Endothelial cell (in vitro differentiated cells): Measurements from ENCODE around the gene SPATS2L. TPM values are rescaled to one million over a fixed set of nuclear protein-coding genes. Genes with fewer than 3 reads are reported as not detected.

ENCODE experiments used
- DNase-seq: peaks from one replicate; pipeline ENCODE4 v3.0.0; 2021; ENCODE audit warnings: low spot score
- H3K27ac Mint-ChIP-seq: one replicate; pipeline ENCODE4 v1.8.0; 2021; ENCODE audit warnings: mixed read lengths, inconsistent platforms; ENCODE audit not compliant: unreplicated experiment
- H3K27me3 Mint-ChIP-seq: one replicate; pipeline ENCODE4 v1.8.0; 2021; ENCODE audit warnings: mild to moderate bottlenecking, moderate library complexity, mixed read lengths, inconsistent platforms; ENCODE audit not compliant: unreplicated experiment
- H3K36me3 Mint-ChIP-seq: one replicate; pipeline ENCODE4 v1.8.0; 2021; ENCODE audit warnings: mild to moderate bottlenecking, low read depth, mixed read lengths, inconsistent platforms; ENCODE audit not compliant: unreplicated experiment
- H3K4me1 Mint-ChIP-seq: one replicate; pipeline ENCODE4 v1.8.0; 2021; ENCODE audit warnings: mild to moderate bottlenecking, mixed read lengths, inconsistent platforms; ENCODE audit not compliant: unreplicated experiment
- H3K4me3 Mint-ChIP-seq: one replicate; pipeline ENCODE4 v1.8.0; 2021; ENCODE audit warnings: mild to moderate bottlenecking, mixed read lengths, inconsistent platforms; ENCODE audit not compliant: unreplicated experiment
- H3K9me3 Mint-ChIP-seq: one replicate; pipeline ENCODE4 v1.8.0; 2021; ENCODE audit warnings: mixed read lengths, inconsistent platforms; ENCODE audit not compliant: unreplicated experiment
- total RNA-seq: library from RNA; stranded (reverse); fragmentation: NEBNext Ultra II Directional; extraction: Animal tissue kit (Norgen Biotek cat#: 25700); gene quantifications from one replicate; pipeline ENCODE4 v1.2.1, GENCODE V29; 2021; ENCODE audit not compliant: unreplicated experiment
- TF ChIP-seq, protein P1 (sequence below): fragments of 200-600 bp; sonication (generic); IDR thresholded peaks from one replicate; pipeline ENCODE4 v1.5.0; 2021; ENCODE audit warnings: antibody characterized with exemption; ENCODE audit not compliant: unreplicated experiment

SPATS2L gene
- total RNA-seq, 1 donor from 2014 or later, result 72.9 TPM

DNA sequence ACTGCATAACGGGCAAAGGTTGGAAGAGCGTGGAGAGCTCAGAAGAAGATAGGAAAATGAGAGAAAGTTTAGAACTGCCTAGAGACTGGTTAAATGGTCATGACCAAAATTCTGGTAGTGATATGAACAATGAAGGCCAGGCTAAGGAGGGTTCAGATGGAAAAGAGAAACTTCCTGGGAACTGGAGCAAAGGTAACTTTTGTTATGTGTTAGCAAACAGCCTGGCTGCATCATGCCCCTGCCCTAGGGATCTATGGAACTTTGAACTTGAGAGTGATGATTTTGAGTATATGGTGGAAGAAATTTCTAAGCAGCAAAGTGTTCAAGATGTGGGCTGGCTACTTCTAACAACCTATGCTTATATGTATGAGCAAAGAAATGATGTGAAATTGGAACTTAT, 44.4 kb upstream of the SPATS2L start:
- no peaks in the 10 kb centered on the region for H3K9me3 Mint-ChIP-seq
- H3K36me3 Mint-ChIP-seq, result no peaks in the 10 kb centered on the region
- no peaks in the 10 kb centered on the region for H3K4me1 Mint-ChIP-seq
- TF ChIP-seq, protein P1, sequence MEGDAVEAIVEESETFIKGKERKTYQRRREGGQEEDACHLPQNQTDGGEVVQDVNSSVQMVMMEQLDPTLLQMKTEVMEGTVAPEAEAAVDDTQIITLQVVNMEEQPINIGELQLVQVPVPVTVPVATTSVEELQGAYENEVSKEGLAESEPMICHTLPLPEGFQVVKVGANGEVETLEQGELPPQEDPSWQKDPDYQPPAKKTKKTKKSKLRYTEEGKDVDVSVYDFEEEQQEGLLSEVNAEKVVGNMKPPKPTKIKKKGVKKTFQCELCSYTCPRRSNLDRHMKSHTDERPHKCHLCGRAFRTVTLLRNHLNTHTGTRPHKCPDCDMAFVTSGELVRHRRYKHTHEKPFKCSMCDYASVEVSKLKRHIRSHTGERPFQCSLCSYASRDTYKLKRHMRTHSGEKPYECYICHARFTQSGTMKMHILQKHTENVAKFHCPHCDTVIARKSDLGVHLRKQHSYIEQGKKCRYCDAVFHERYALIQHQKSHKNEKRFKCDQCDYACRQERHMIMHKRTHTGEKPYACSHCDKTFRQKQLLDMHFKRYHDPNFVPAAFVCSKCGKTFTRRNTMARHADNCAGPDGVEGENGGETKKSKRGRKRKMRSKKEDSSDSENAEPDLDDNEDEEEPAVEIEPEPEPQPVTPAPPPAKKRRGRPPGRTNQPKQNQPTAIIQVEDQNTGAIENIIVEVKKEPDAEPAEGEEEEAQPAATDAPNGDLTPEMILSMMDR, result no peak
- no peak overlapping the region for H3K4me3 Mint-ChIP-seq
- H3K27me3 Mint-ChIP-seq, result peaks cover 2% of the 10 kb centered on the region
- no peak for DNase-seq
- H3K27ac Mint-ChIP-seq, result no peak overlapping the region

DNA sequence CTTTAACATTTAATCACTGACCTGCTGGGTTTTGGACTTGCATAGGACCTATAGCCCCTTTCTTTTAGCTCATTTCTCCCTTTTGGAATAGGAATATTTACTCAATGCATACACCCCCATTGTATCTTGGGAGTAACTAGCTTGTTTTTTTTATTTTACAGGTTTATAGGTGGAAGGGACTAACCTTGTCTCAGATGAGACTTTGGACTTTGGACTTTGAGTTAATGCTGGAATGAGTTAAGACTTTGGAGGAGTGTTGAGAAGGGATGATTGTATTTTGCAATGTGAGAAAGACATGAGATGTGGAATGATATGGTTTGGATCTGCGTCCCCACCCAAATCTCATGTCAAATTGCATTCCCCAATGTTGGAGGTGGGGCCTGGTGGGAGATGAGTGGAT, 43.2 kb upstream of the SPATS2L start:
- no peaks in the 10 kb centered on the region for H3K9me3 Mint-ChIP-seq
- no peak overlapping the region for H3K27ac Mint-ChIP-seq
- H3K27me3 Mint-ChIP-seq, result peaks cover 2% of the 10 kb centered on the region
- DNase-seq, result no peak
- TF ChIP-seq, protein P1, result no peak
- no peaks in the 10 kb centered on the region for H3K36me3 Mint-ChIP-seq
- H3K4me3 Mint-ChIP-seq, result no peak overlapping the region
- H3K4me1 Mint-ChIP-seq, result no peaks in the 10 kb centered on the region

DNA sequence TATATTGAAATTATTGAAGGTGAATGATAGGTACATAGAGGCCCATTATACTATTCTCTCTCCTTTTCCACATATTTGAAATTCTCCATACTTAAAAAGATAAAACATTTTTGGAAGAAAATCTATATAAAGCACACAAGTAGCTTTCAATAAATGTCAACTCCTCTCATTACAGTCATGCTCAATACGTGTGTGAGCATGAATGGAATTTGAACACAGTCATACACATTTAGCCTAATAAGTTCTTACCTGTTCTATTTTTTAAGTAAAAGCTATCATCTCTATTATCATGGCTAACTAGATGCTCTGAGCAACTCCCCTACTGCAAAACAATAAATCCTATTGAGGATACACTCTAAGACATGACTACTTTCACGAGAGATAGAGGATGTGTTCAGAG, 41.9 kb upstream of the SPATS2L start:
- Mint-ChIP-seq H3K36me3 (no peaks in the 10 kb centered on the region), H3K27me3 (peaks cover 2% of the 10 kb centered on the region), H3K4me1 (no peaks in the 10 kb centered on the region), H3K27ac (no peak overlapping the region), H3K9me3 (no peaks in the 10 kb centered on the region), H3K4me3 (no peak overlapping the region)
- TF ChIP-seq, protein P1, result no peak
- DNase-seq, result no peak

DNA sequence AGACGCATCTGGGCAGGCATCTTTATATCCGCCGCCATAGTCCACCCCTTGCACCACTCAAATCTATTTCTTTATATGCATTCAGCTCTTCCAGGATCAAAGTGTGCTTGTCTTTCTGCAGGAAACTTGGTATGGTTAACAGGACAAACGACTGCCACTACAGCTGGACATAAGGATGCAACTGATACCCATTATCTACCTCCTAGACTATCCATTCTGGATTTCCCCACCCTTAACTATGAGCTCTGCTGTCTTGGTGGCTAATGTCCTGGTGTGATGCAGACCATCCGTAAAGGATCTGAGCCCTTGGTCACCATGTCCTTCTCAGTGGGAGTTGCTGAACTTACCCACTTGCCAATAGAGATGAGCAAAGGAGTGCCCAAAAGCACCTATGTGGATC, 40.1 kb upstream of the SPATS2L start:
- peaks cover 2% of the 10 kb centered on the region for H3K27me3 Mint-ChIP-seq
- no peaks in the 10 kb centered on the region for H3K36me3 Mint-ChIP-seq
- H3K4me3 Mint-ChIP-seq, result no peak overlapping the region
- H3K27ac Mint-ChIP-seq, result no peak overlapping the region
- TF ChIP-seq, protein P1, result no peak
- H3K9me3 Mint-ChIP-seq, result no peaks in the 10 kb centered on the region
- H3K4me1 Mint-ChIP-seq, result no peaks in the 10 kb centered on the region
- no peak for DNase-seq

DNA sequence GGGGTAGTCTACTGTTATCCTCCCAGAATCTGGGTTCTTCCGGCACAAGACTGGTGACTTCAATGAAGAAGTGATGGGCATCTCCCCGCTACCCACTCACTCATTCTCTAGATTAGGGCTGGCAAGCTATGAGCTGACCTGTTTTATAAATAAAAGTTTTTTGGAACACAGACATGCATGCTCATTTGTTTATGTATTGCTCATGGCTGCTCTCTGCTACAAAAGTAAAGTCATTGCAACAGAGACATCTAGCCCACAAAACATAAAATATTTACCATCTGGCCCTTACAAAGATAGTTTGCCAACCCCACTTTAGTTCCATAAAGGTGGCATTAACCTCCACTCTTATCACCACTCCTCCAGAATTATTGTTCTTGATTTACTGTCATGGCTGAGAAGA, 39.1 kb upstream of the SPATS2L start:
- Mint-ChIP-seq H3K9me3 (no peaks in the 10 kb centered on the region), H3K27me3 (peaks cover 2% of the 10 kb centered on the region), H3K36me3 (no peaks in the 10 kb centered on the region), H3K27ac (no peak overlapping the region), H3K4me1 (no peaks in the 10 kb centered on the region), H3K4me3 (no peak overlapping the region)
- TF ChIP-seq, protein P1, result no peak
- DNase-seq, result no peak
